ENCODE data around the gene CRYBG1. TPM values are rescaled to one million over a fixed set of nuclear protein-coding genes. Genes with fewer than 3 reads are reported as not detected.
A peak's percentile ranks its signal among the peaks of the same experiment; 100 is the strongest.

Gene CRYBG1
- total RNA-seq, 1 experiment from 2014 or later: 25.4 TPM

DNA sequence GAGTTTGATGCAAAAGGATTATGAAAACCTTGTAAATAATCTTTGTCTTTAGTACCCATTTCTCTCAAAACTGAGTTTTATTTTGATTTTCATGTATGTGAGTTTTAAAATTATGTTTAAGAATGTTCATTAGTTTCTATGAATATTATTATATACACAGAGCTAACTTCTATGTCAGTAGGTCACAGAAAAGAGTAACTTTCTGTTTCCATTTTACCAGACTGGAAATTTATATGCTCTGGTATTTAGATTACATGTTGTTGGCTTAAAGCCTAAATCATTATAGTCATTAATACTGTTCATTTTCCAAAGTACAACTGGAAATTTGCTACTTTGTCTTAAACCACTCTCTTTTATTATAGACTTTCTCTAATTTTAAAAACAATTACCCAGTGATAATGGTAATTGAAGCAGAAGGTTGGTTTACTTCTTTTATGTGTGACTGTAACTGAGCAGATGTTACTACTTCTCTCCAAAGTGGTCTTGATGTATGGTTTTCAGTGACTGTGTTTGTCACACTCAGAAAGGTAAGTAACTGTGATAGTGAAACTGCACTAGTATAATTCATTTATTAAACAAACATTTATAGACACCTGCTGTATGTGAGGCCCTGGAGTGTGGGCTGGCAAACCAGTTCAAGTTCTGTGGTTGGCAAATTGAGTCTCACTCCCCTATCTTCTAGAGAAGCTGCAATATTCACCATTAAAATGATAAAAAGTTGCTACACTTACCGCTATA, 13.2 kb downstream of the CRYBG1 start:
- DNase-seq (ENCODE audit: low read depth): no peak

DNA sequence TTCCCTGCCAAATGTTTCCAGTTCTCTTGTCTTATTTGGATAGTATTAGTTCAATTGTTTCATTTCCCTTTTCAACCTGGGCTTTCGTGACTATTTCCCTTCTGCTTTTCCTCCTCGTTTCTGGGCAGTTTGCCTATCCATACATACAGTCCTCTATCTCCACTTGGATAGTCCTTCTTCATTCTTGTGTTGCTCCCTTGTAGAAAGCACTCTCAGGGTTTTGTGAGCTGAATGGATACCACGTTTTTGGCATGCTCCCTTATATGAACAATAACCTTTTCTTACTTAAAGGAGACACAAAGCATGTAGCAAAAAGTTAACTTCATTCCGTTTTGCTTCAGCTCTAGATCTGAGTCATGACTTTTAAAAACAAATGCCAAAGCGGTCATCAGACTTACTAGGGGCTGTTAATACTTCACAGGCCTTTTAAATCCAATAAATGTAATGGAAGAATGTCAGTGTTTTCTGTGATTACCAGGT, 16.6 kb downstream of the CRYBG1 start:
- peak; percentile 48 for DNase-seq (ENCODE audit: low read depth)

DNA sequence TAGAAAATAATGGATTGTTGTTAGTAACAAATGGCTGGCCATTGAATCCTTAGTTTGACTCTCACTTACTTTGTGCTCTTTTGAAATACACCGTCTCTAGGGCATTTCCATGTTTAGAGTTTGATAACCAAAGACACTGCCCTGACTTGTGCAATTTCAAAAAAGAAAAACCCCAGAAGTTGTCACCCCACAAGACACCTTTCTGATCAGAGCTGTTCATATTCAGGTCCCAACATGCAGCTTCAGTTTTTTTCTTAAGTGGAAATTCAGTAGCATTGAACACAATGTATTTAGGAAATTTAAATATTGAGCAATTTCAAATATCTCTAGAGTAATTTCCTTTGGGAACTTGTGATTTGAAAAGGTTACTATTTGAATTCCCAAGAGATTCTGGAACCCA, 19.4 kb downstream of the CRYBG1 start:
- no peak for DNase-seq (ENCODE audit: low read depth)

DNA sequence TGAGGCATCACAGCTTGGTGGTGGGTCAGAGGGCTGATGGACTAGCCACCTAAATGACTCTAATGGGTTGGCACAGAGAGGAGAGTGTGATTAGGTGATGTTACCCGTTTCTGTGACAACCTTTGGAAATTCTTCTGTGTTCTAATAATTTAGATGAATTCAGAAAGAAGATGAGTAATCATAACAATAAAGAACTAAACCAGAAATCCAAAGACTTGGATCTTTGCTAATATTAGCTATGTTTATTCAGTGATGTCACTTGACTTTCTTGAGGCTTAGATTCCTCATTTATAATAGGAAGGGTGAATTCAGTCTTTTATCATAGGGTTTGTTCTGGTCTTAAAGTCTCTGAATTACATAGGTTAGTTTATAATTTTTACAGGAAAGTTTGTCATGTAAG, 19.9 kb downstream of the CRYBG1 start:
- no peak for DNase-seq (ENCODE audit: low read depth)

DNA sequence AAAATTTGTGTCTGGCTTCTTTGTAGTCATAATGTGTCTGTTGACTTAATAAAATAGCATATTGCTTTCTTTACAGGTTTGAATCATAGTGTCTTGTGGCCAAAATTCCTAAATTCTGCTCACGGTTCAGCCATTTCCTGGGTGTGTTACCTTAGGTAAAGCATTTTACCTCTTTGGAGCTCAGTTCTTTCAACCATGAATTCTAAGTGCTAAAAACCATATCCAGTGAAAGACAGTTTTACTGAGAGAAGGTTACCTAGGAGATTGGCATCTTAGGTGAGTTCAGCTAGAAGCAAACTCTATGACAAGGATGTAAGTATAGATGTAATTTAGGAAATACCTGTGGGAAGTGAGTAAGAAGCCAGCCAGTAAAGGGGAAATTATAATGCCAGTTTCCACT, 20.7 kb downstream of the CRYBG1 start:
- DNase-seq (ENCODE audit: low read depth): no peak

DNA sequence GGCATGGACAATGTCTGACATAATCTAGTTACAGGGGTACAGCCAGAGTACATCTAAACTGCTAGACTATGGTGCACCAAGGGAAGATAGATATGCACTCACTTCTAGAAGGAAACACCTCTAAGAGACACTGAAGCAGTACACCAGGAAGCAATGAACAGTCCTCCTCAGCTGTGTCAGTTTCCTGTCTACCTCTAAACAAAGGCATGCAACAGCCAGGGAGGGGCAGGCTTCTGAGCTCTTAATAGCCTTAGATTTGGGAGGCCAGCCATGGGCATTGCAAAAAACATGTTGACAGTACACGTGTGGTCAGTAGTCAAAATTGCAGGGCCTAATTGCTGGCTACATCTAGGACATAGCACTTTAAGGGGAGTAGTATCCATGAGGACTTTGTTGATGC, 21.4 kb downstream of the CRYBG1 start:
- peak; percentile 71 for DNase-seq (ENCODE audit: low read depth)

DNA sequence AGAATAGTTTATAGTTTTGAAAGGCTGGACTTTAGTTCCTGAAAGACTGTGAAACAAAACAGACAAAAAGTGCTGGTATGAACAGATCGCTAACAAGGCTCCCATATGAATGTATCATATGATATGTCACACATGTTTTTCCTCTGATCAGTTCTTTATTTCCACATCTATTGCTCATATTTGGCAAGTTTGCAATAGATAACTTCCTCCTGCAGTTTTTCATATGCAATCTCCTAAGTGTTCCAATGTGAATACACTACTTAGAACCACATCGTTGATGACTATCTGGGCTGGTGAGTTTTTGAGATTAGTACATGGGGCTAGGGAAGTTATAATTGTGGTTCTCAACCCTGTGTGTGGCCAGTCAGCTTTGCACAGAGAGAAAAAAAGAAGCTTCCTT, 23.1 kb downstream of the CRYBG1 start:
- no peak for DNase-seq (ENCODE audit: low read depth)

DNA sequence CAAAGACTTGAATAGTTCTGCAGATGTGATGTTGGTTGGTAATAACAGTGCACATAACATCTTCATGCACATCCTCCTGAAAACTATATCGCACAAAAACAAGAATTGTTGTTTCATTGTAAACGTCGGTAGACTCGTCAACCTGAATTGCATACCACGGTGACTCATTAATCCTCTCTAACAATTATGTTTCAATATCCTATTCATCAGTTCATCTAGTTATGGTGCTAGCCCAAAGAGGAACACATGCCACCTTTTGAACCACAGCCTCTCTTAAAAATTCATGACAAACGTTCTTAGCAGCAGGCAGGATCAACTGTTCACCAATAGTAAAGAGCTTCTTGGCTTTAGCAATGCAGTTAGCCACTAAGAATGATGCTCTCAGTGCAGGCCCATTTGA, 25.0 kb downstream of the CRYBG1 start:
- DNase-seq (ENCODE audit: low read depth): peak; percentile 29

DNA sequence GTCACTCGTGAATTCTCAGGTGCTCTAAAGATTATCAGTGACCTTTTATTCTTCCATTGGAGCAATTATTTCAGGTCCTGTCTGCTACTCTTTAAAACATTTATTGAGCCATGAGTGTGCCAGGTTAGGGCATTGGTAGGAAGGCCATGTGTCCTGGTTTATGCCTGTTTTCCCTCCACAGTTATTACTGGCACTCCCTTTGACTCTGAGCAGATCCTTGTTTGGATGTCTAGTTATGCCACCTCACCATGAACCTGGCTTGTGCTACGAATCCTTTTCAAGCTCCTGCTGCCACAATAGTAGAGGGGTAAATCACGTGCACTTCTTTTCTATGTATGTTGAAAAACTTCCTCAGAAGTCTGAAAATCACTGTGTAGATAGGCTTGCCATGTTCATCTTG, 27.4 kb downstream of the CRYBG1 start:
- no peak for DNase-seq (ENCODE audit: low read depth)

DNA sequence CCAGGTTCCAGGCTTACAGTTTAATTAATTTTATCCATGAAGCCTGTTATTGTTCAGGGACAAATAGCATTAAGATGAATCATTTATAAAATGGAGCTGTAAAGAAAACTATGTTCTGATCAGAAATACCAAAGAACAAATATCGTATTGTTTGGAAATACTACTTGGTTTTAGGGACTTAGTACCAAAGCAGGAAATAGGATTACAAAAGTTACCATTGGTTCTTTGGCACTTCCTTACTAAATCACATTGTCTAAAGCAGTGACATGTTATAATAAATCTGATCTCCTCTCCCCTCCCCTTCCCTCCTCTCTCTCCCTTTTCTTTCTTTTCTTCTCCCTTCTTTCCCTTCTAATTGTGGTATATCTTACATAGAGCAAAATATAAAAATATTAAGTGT, 29.6 kb downstream of the CRYBG1 start:
- peak; percentile 41 for DNase-seq (ENCODE audit: low read depth)

DNA sequence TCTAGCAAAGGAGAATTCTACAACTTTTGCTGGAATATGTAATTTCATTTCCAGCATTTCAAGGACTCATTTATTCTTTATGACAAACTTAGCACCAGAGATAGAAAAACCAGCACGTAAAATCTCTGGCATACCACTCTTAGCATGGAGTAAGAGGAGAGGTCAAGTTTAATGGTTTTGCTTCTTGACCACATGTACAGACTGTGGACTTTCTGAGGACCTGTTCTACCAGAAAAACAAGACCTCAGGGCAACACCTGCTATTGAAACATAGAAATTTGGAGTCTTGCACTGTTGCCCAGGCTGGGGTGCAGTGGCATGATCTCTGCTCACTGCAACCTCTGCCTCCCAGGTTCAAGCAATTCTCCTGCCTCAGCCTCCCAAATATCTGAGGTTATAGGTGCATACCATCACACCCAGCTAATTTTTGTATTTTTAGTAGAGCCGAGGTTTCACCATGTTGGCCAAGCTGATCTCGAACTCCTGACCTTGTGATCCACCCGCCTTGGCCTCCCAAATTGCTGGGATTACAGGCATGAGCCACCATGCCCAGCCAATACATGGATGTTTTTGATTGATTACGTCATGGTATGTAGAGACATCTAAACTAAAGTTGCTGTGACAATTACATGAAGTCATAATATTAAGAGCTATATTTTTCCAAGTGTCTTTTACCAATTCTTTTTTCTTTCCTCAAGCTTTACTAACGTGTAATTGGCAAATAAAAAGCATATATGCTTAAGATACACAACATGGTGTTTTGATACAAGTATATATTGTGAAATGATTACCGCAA, 36.1 kb downstream of the CRYBG1 start:
- no peak for DNase-seq (ENCODE audit: low read depth)

DNA sequence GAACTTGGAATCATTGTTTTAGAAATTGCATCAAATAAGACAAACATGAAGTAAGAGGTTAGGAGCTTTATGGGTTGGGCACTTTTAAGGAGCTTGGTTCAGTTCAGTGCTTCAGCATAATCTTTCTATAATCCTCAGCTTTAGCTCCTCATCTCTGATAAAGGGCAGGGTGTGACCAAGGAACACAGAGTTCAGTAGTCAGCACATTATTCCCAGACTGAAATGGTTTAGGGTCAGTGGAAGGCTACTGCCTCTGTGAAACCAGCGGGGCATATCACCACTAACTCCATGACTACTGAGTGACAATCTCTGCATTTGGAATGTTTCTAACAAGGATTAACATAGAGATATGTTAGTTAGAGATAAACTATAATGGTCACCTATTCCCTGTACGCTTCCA, 36.9 kb downstream of the CRYBG1 start:
- DNase-seq (ENCODE audit: low read depth): no peak

DNA sequence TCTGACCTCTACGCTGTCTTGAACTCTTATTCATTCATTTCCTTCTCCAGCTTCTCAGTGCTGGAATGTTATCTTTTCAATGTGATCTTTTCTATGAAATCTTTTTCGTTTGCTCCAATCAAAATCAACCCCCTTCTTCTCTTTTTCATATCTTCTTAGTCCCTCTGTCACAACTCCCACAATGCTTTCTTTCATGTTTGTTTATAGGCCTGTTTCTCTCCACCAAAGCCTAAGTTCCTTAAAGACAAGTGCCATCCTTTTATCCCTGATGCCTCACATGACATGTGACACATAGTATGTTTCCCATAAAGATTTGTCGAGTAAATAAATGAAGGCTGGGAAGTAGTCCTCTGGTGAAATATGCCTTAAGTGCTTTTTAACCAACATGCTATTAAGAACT, 38.1 kb downstream of the CRYBG1 start:
- no peak for DNase-seq (ENCODE audit: low read depth)

DNA sequence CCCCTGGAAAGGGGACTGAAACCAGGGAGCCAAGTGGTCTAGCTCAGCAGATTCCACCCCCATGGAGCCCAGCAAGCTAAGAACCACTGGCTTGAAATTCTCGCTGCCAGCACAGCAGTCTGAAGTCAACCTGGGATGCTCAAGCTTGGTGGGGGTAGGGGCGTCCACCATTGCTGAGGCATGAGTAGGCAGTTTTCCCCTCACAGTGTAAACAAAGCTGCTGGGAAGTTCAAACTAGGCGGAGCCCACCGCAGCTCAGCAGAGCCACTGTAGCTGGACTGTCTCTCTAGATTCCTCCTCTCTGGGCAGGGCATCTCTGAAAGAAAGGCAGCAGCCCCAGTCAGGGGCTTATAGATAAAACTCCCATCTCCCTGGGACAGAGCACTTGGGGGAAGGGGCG, 44.5 kb downstream of the CRYBG1 start:
- DNase-seq (ENCODE audit: low read depth): peak; percentile 62

DNA sequence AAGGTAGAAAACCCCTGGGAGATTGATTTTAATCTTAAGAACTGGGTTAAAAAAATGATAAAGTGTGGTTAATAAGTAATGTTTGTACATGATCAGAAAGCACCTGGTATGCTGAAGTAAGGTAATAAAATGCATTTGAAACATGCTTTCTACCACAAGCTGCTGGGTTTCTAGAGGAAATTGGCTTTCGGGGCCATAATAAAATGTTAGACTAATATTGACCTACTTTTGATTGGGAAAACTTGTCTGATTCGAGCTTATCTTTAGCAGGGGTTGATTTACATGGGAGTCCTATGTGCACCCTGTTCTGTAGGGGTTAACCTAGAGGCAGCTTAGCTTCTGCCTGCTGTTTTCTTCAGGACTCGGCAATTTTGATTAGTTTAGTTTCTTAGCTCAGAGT, 50.5 kb downstream of the CRYBG1 start:
- no peak for DNase-seq (ENCODE audit: low read depth)

DNA sequence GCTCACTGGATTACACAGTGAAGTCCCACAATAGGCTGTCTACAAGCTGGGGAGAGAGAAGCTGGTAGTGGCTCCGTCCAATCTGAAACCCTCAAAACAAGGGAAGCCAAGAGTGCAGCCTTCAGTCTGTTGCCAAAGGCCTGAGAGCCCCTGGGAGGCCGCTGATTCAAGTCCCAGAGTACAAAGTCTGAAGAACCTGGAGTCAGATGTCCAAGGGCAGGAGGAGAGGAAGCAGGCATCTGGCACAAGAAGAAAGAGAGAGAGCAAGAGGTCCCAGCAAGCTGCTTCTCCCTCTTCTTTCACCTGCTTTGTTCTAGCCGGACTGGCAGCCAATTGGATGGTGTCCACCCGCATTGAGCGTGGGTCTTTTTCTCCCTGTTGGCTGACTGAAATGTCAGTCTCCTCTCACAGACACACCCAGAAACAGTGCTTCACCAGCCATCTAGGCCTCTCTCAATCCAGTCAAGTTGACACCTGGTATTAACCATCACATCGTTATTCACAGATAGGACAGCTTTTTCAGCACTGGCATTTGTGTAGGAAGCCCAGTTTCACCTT, 51.2 kb downstream of the CRYBG1 start:
- no peak for DNase-seq (ENCODE audit: low read depth)

DNA sequence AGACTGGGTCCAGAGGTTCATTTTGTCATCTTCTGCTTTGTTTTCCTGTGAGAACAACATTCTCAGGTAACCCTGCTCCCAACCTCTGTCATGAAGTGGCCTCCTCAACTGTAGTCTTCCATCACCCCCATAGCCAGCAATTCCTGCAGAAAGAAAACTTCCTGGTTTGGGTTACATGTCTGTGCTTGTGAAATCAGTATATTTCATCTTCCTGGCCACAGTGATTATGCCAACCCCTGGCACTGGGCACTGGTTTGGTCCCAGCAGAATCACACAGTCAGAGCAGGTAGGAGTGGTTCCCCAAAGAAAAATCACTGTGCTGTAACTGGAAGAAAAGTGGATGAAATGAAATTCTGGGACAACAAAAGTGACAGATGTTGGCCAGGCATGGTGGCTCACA, 52.5 kb downstream of the CRYBG1 start:
- no peak for DNase-seq (ENCODE audit: low read depth)

DNA sequence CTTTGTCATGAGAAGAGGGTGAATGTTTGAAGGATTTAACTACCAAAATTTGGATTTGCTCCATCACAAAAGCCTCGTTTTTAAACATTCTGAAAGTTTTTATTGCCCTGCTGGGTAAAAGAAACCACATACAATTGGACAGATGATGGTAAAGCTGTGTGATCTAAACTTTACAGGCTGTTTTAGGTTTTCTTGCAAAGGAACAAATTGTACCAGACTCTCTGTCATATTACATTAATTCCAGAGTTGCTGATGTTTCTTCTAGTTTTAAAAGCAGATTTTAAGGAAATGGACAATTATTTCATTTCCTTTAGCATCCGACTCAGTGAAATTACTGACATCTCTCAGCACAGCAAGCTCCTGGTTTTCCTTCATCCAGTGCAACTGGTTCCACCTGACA, 53.2 kb downstream of the CRYBG1 start:
- DNase-seq (ENCODE audit: low read depth): no peak

DNA sequence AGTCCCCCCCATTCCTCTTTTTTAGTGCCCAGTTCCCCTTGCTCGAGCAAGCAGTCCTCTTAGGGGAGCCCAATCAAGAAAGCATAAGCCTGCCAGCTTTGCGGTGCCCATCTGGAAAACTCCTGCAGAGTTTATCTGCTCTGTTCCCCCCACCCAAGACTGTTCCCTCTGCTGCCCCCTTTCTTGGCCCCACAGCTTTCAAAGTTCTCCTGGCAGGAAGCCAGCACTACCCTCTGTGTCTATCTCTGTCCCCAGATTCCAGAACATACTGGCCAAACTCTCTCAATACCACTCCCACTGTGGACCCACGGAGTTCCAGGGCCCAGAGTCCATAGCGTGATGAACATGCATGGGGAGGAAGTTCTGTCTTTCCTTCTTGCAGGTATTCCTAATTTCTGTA, 55.4 kb downstream of the CRYBG1 start:
- DNase-seq (ENCODE audit: low read depth): no peak

DNA sequence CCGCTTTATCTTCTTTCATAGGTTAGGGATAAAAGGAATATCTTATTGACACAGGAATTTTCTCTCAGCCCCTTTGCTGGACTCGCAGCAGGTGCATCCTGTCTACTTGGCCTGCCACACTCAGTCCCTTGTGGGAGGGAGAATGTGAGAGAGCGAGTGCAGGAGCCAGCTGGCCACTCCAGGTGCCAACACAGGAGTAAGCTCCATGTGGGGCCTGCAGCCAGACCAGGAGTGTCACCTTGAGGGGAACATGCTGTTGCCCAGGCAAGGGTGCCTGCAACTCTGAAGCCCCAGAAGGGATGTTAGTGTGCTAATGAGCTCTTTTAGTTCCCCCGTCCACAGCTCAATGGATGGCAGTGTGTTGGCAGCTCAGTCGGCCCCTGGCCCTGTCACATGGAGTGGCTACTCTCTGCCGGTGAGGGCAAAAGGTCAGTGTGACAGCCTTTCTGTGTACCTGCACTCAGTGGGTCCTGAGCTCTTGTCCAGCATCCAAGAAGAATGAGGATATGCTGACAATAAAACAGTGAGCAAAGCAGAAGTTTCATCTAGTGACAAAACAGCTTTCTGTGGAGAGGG, 57.1 kb downstream of the CRYBG1 start:
- DNase-seq (ENCODE audit: low read depth): no peak

DNA sequence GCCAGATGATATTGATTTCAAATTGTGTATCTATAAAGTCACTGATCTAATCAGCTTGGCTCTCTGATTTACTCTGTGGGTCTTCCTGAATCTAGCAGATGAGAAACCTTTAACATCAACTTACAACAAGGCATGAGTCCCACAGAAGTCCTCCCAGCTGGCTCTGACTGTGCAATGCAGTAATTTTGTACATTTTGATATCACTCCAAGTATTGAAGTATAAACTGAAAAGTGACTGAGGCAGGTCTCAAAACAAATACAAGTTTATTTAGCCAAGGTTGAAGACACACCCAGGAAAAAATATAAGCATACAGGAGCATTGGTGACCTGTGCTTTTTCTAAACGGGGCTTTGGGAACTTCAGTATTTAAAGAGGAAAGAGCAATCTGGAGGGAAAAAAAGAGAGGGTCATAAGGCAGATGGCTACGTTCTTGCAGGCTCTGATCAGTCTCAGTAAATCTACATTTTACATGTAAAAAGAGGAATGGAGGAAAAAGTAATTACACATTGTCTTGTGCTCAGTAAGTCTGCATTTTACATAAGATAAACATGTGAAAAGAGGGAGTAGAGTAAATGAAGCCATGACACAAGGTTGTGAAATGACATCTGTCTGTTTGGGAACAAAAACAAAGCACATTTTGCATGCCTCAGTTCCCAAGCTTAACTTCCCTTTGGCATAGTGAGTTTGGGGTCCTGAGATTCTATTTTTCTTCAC, 59.5 kb downstream of the CRYBG1 start:
- DNase-seq (ENCODE audit: low read depth): no peak

DNA sequence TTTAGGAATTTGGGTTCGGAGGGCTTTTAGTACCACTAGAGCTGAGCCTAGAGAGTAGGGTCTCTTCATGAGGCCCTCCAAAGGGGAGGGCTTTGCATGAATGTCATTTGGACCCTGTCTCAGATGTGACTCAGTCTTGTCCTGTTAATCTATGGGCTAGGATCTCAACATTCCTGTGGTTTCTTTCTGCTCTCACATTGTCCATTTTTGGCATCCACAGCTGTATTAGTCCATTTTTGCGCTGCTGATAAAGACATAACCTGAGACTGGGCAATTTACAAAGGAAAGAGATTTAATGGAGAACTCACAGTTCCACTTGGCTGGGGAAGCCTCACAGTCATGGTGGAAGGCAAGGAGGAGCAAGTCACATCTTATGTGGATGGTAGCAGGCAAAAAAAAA, 61.0 kb downstream of the CRYBG1 start:
- peak; percentile 60 for DNase-seq (ENCODE audit: low read depth)
